WTC11 (cell line): Measurements from ENCODE around the gene GCC2.

Source experiments
- CREM ChIP-seq: sonication (generic); formaldehyde crosslinking; IDR thresholded peaks from 2 replicates; pipeline ENCODE4 v1.8.1; 2022; ENCODE audit warnings: mild to moderate bottlenecking, missing genetic modification reagents, moderate library complexity
- CTCF ChIP-seq: fragments of 200-600 bp; IDR thresholded peaks from 2 replicates; pipeline ENCODE4 v1.8.0; 2022; ENCODE audit warnings: antibody characterized with exemption
- FOXJ3 ChIP-seq: sonication (generic); formaldehyde crosslinking; IDR thresholded peaks from 2 replicates; pipeline ENCODE4 v1.9.0; 2021; ENCODE audit warnings: missing genetic modification reagents, mild to moderate bottlenecking, borderline replicate concordance
- IRF1 ChIP-seq: sonication (generic); formaldehyde crosslinking; IDR thresholded peaks from 2 replicates; pipeline ENCODE4 v1.8.0; 2023; ENCODE audit warnings: missing genetic modification reagents
- MAX ChIP-seq: sonication (generic); formaldehyde crosslinking; IDR thresholded peaks from 2 replicates; pipeline ENCODE4 v1.8.0; 2022; ENCODE audit warnings: mild to moderate bottlenecking, missing genetic modification reagents
- NR2C2 ChIP-seq: sonication (generic); formaldehyde crosslinking; IDR thresholded peaks from 2 replicates; pipeline ENCODE4 v1.8.0; 2022; ENCODE audit warnings: mild to moderate bottlenecking, missing genetic modification reagents
- NR3C1 ChIP-seq: sonication (generic); formaldehyde crosslinking; conservative IDR thresholded peaks from 2 replicates; pipeline ENCODE4 v1.8.1; 2023; ENCODE audit warnings: low read depth, mild to moderate bottlenecking, missing genetic modification reagents

GRCh38 chr2:108553209-108553919 lies 104.4 kb downstream of the GCC2 start:
- TF ChIP-seq CTCF (no peak), IRF1 (CRISPR knock-in tag) (no peak), FOXJ3 (CRISPR knock-in tag) (no peak), MAX (CRISPR knock-in tag) (no peak), NR2C2 (CRISPR knock-in tag) (no peak), CREM (no peak), NR3C1 (CRISPR knock-in tag) (no peak)
